B cell (primary cell): Measurements from ENCODE around the gene GRID1. TPM values are rescaled to one million over a fixed set of nuclear protein-coding genes. Genes with fewer than 3 reads are reported as not detected.
A peak's percentile ranks its signal among the peaks of the same experiment; 100 is the strongest.

ENCODE experiments used
- ATAC-seq: fragments of 200-7000 bp; cut with Tn5 transposase; one replicate; pipeline ENCODE4 v1.10.0; 2021; ENCODE audit warnings: low read depth, mild to moderate bottlenecking, moderate number of reproducible peaks, moderate library complexity
- CTCF ChIA-PET: fragments of 350-600 bp; sonication (Branson Sonifier 250); formaldehyde crosslinking; loops from one replicate; lab custom pipeline; 2021; ENCODE audit warnings: antibody characterized with exemption, inconsistent platforms; lab: Charles Lee
- POLR2A ChIA-PET: fragments of 350-600 bp; sonication (Branson Sonifier 250); formaldehyde crosslinking; loops from one replicate; lab custom pipeline; 2021; ENCODE audit warnings: antibody characterized with exemption; lab: Charles Lee
- DNase-seq: peaks from one replicate; pipeline ENCODE4 v3.0.0; 2013
- H2AFZ ChIP-seq: 2 replicates; pipeline ENCODE4 v1.6.1; 2012; ENCODE audit warnings: mild to moderate bottlenecking, low read depth, low read length; ENCODE audit not compliant: insufficient read depth, poor library complexity, severe bottlenecking
- H3K27ac ChIP-seq, 2 donors: 1 replicate in 1 of 2; 2 replicates in 1 of 2; pipeline ENCODE4 v1.5.1; 2012 to 2013; ENCODE audit warnings: low read length in 2 of 2, mild to moderate bottlenecking in 2 of 2, moderate library complexity in 1 of 2
- H3K27me3 ChIP-seq, 4 experiments: fragments of 200-600 bp in 1 of 4; sonication (generic) in 1 of 4; replicated peaks in 1 of 4; 1 replicate in 2 of 4; 2 replicates in 2 of 4; pipeline versions ENCODE4 v1.6.1 to v1.7.0; 2013 to 2016; ENCODE audit warnings: low read length in 3 of 4, mild to moderate bottlenecking in 2 of 4, mixed read lengths in 1 of 4, moderate library complexity in 1 of 4; ENCODE audit not compliant: insufficient read depth in 4 of 4, control insufficient read depth in 3 of 4; ENCODE audit errors: control extremely low read depth in 1 of 4
- H3K36me3 ChIP-seq, 2 experiments: replicated peaks in 1 of 2; 1 replicate in 1 of 2; 2 replicates in 1 of 2; pipeline versions ENCODE4 v1.6.1 to v1.7.1; 2013; ENCODE audit warnings: low read length in 1 of 2; ENCODE audit not compliant: insufficient read depth in 2 of 2, control insufficient read depth in 1 of 2; ENCODE audit errors: control extremely low read depth in 1 of 2, extremely low read depth in 1 of 2
- H3K4me1 ChIP-seq, 2 donors: fragments of 200-600 bp in 1 of 2; sonication (generic) in 1 of 2; 1 replicate in 1 of 2; 2 replicates in 1 of 2; pipeline versions ENCODE4 v1.5.1 to v1.6.1; 2013 to 2017; ENCODE audit warnings: low read length in 2 of 2; ENCODE audit not compliant: control insufficient read depth in 2 of 2, insufficient read depth in 2 of 2
- H3K4me2 ChIP-seq: replicated peaks from 2 replicates; pipeline ENCODE3; 2012; ENCODE audit warnings: mild to moderate bottlenecking, low read depth, low read length; ENCODE audit not compliant: poor library complexity, severe bottlenecking
- H3K4me3 ChIP-seq, 5 experiments: fragments of 200-600 bp in 1 of 5; sonication (generic) in 1 of 5; 1 replicate in 3 of 5; 2 replicates in 2 of 5; pipeline versions ENCODE4 v1.5.1 to v1.7.0; 2011 to 2016; ENCODE audit warnings: low read length in 4 of 5, mild to moderate bottlenecking in 4 of 5, low read depth in 2 of 5, control low read depth in 1 of 5, moderate library complexity in 1 of 5; ENCODE audit not compliant: insufficient read depth in 1 of 5; ENCODE audit errors: control extremely low read depth in 1 of 5, extremely low read depth in 1 of 5
- H3K79me2 ChIP-seq: fragments of 200-600 bp; sonication (generic); one replicate; pipeline ENCODE4 v1.6.0; 2016; ENCODE audit warnings: low read length; ENCODE audit not compliant: control insufficient read depth, insufficient read depth
- H3K9ac ChIP-seq: fragments of 200-600 bp; sonication (generic); 2 replicates; pipeline ENCODE4 v1.6.1; 2017; ENCODE audit warnings: mild to moderate bottlenecking, low read length, moderate library complexity
- H3K9me3 ChIP-seq, 3 donors: one replicate each; pipeline versions ENCODE4 v1.6.1 to v1.7.1; 2013; ENCODE audit warnings: low read length in 2 of 3; ENCODE audit not compliant: control insufficient read depth in 2 of 3, insufficient read depth in 1 of 3; ENCODE audit errors: control extremely low read depth in 1 of 3
- H4K20me1 ChIP-seq: 2 replicates; pipeline ENCODE4 v1.6.0; 2012; ENCODE audit warnings: mild to moderate bottlenecking, low read length; ENCODE audit not compliant: insufficient read depth, control insufficient read depth, poor library complexity, severe bottlenecking
- H3K27ac Mint-ChIP-seq: one replicate; pipeline ENCODE4 v1.8.0; 2021; ENCODE audit warnings: mixed read lengths
- H3K27me3 Mint-ChIP-seq: one replicate; pipeline ENCODE4 v1.8.0; 2021; ENCODE audit warnings: mixed read lengths
- H3K4me1 Mint-ChIP-seq: one replicate; pipeline ENCODE4 v1.8.0; 2021; ENCODE audit warnings: mixed read lengths
- H3K4me3 Mint-ChIP-seq: one replicate; pipeline ENCODE4 v1.8.0; 2021; ENCODE audit warnings: mixed read lengths
- H3K9me3 Mint-ChIP-seq: one replicate; pipeline ENCODE4 v1.8.0; 2022; ENCODE audit warnings: mixed read lengths; ENCODE audit not compliant: insufficient read depth
- CTCF ChIP-seq: fragments of 200-600 bp; IDR thresholded peaks from one replicate; pipeline ENCODE4 v1.8.0; 2022; ENCODE audit warnings: antibody characterized with exemption, mild to moderate bottlenecking
- EZH2 ChIP-seq: IDR thresholded peaks from 2 replicates; pipeline ENCODE4 v1.6.1; 2012; ENCODE audit warnings: borderline replicate concordance, low read depth, mild to moderate bottlenecking, moderate library complexity, low read length; ENCODE audit not compliant: insufficient read depth, poor library complexity, severe bottlenecking
- WGBS: methylation state at CpG from one replicate; pipeline ENCODE4 v1.1.5; 2013; ENCODE audit warnings: missing lambda C conversion rate; ENCODE audit not compliant: insufficient coverage; 5-methylcytosine and 5-hydroxymethylcytosine counted together
- intact Hi-C: fragments of 100-400 bp; cut with micrococcal nuclease; formaldehyde crosslinking; loops from one replicate; pipeline ENCODE4 v1.10.0; 2022
- polyA plus RNA-seq: library from polyadenylated mRNA; depleted of rRNA; stranded (reverse); fragments of >200 nt; gene quantifications from 2 replicates; pipeline ENCODE4 v1.2.3, GENCODE V29; 2012
- total RNA-seq, 2 donors: library from RNA; stranded (reverse); fragments of 120-200 nt in 1 of 2; gene quantifications; 1 replicate in 1 of 2; 2 replicates in 1 of 2; pipeline versions ENCODE4 v1.2.3 to v1.2.4, GENCODE V29; 2013 to 2022

GRID1 gene
- total and polyA plus RNA-seq, 2 donors (not counting 1 experiment from before 2014, with no cell fraction given): not detected

- ATAC-seq (peak; percentile 93), DNase-seq (peak; percentile 82)
- H2AFZ ChIP-seq: peak overlapping the region; percentile 61
- Mint-ChIP-seq H3K4me1 (peaks cover 2% of the 10 kb centered on the region), H3K4me3 (no peak overlapping the region), H3K27ac (no peak overlapping the region), H3K9me3 (no peaks in the 10 kb centered on the region), H3K27me3 (peaks cover 55% of the 10 kb centered on the region)
- ChIA-PET POLR2A (no interaction called here), CTCF (interaction anchor here (1.1 to 3.3 kb wide), 7 partner anchors 8 to 1837 kb away, joined by 3 to 8 read pairs (median 4); no protein-coding TSS in a partner anchor)
- peaks cover 0 to 54% (median 21%) of the 10 kb centered on the region in 4 experiments for H3K27me3 ChIP-seq
- no peak overlapping the region for H3K27ac ChIP-seq
- no peaks in the 10 kb centered on the region for H3K79me2 ChIP-seq
- peak overlapping the region in 2 of 5 experiments; percentile 20 to 24 for H3K4me3 ChIP-seq
- TF ChIP-seq CTCF (peak; percentile 99), EZH2 (no peak)
- H3K4me2 ChIP-seq: peak overlapping the region; percentile 77
- H4K20me1 ChIP-seq: no peaks in the 10 kb centered on the region
- no peaks in the 10 kb centered on the region for H3K36me3 ChIP-seq
- H3K4me1 ChIP-seq: peaks cover 5 to 8% of the 10 kb centered on the region in 2 donors
- H3K9ac ChIP-seq: peak overlapping the region; percentile 13
- WGBS: 21% methylated on average over 66 of the region's 68 CpGs
- intact Hi-C loops: loop anchor here (5.0 to 10.0 kb wide), 3 partner anchors 380 to 1532 kb away; no protein-coding TSS in a partner anchor
- peaks cover 0 to 4% (median 0%) of the 10 kb centered on the region in 3 donors for H3K9me3 ChIP-seq
Measured at GRCh38 chr10:86376852-86377796, 10.5 kb upstream of the GRID1 start.

- H3K9ac ChIP-seq: no peak overlapping the region
- H3K27me3 Mint-ChIP-seq: peaks cover 55% of the 10 kb centered on the region
- no peak overlapping the region for H3K27ac ChIP-seq
- H4K20me1 ChIP-seq: no peaks in the 10 kb centered on the region
- peaks cover 5 to 8% of the 10 kb centered on the region in 2 donors for H3K4me1 ChIP-seq
- H3K27me3 ChIP-seq: peaks cover 0 to 59% (median 18%) of the 10 kb centered on the region in 4 experiments
- peaks cover 0 to 4% (median 0%) of the 10 kb centered on the region in 3 donors for H3K9me3 ChIP-seq
- H3K4me2 ChIP-seq: no peak overlapping the region
- intact Hi-C loops: loop anchor here (5.0 to 10.0 kb wide), 3 partner anchors 379 to 1532 kb away; no protein-coding TSS in a partner anchor
- ATAC-seq: no peak
- H3K4me3 ChIP-seq: no peak overlapping the region
- H3K36me3 ChIP-seq: no peaks in the 10 kb centered on the region
- H3K79me2 ChIP-seq: no peaks in the 10 kb centered on the region
- peaks cover 2% of the 10 kb centered on the region for H3K4me1 Mint-ChIP-seq
- POLR2A ChIA-PET: no interaction called here
- no peak for DNase-seq
- 85% methylated on average over 7 of the region's 7 CpGs for WGBS
- CTCF ChIA-PET: interaction anchor here (1.6 to 3.3 kb wide), 3 partner anchors 12 to 1837 kb away, joined by 3 to 8 read pairs (median 7); no protein-coding TSS in a partner anchor
- H3K9me3 Mint-ChIP-seq: no peaks in the 10 kb centered on the region
- H3K4me3 Mint-ChIP-seq: no peak overlapping the region
- no peak overlapping the region for H3K27ac Mint-ChIP-seq
- no peak overlapping the region for H2AFZ ChIP-seq
- TF ChIP-seq CTCF (no peak), EZH2 (no peak)
Measured at GRCh38 chr10:86376403-86376802, 9.8 kb upstream of the GRID1 start.
